OCI-LY3 (cell line): ENCODE results near the gene OVCA2.

Experiments
- H2AFZ ChIP-seq: fragments of 200-600, 300-600 bp; shearing (Covaris generic); 2 replicates; pipeline ENCODE4 v1.6.0; 2014; ENCODE audit warnings: antibody characterized with exemption, low read depth, low read length
- H3K27ac ChIP-seq: fragments of 200-600, 300-600 bp; sonication (generic); 2 replicates; pipeline ENCODE4 v1.5.1; 2014; ENCODE audit warnings: mild to moderate bottlenecking, low read length, moderate library complexity, mixed read lengths
- H3K27me3 ChIP-seq: fragments of 200-600, 300-600 bp; sonication (generic); 2 replicates; pipeline ENCODE4 v1.6.1; 2014; ENCODE audit warnings: low read depth, low read length, mixed read lengths
- H3K36me3 ChIP-seq: fragments of 200-600, 300-600 bp; sonication (generic); replicated peaks from 2 replicates; pipeline ENCODE3; 2014; ENCODE audit warnings: low read depth, low read length, mixed read lengths
- H3K4me1 ChIP-seq: fragments of 300-600, 200-600 bp; sonication (generic); 2 replicates; pipeline ENCODE4 v1.6.1; 2014; ENCODE audit warnings: low read length, mixed read lengths
- H3K4me2 ChIP-seq: fragments of 200-600, 300-600 bp; sonication (generic); 2 replicates; pipeline ENCODE4 v1.6.1; 2014; ENCODE audit warnings: low read length, mixed read lengths
- H3K4me3 ChIP-seq: fragments of 300-600, 200-600 bp; sonication (generic); 2 replicates; pipeline ENCODE4 v1.5.1; 2014; ENCODE audit warnings: antibody characterized with exemption, mild to moderate bottlenecking, low read length, moderate library complexity
- H3K79me2 ChIP-seq: fragments of 300-600, 200-600 bp; shearing (Covaris generic); 2 replicates; pipeline ENCODE4 v1.6.1; 2014; ENCODE audit warnings: mild to moderate bottlenecking, low read length, mixed read lengths
- H3K9ac ChIP-seq: fragments of 300-600, 200-600 bp; shearing (Covaris generic); 2 replicates; pipeline ENCODE4 v1.6.0; 2014; ENCODE audit warnings: mild to moderate bottlenecking, low read length, moderate library complexity
- H3K9me3 ChIP-seq: fragments of 200-600, 300-600 bp; shearing (Covaris generic); 2 replicates; pipeline ENCODE4 v1.6.1; 2014; ENCODE audit warnings: low read length, mixed read lengths; ENCODE audit not compliant: insufficient read depth
- H4K20me1 ChIP-seq: fragments of 200-600, 300-600 bp; sonication (generic); 2 replicates; pipeline ENCODE4 v1.6.1; 2016; ENCODE audit warnings: low read length, mixed read lengths; ENCODE audit not compliant: insufficient read depth
- CTCF ChIP-seq: fragments of 200-600, 300-600 bp; sonication (generic); IDR thresholded peaks from 2 replicates; pipeline ENCODE4 v1.5.1; 2014; ENCODE audit warnings: antibody characterized with exemption, low read length, low read depth
- EZH2phosphoT487 ChIP-seq: fragments of 200-600 bp; shearing (Covaris generic); IDR thresholded peaks from 2 replicates; pipeline ENCODE4 v1.6.1; 2018; ENCODE audit warnings: antibody characterized with exemption, mixed run types, low read depth

OVCA2 gene

GRCh38 chr17:2054512-2055291 is 12.9 kb downstream of the OVCA2 start, which contains the start of gene HIC1:
HIC1 (plus strand) TSS chr17:2055103; CDS start chr17:2056691, 1,588 bp downstream.
- no peak within 1 kb of the TSS for H3K27ac ChIP-seq
- H3K4me3 ChIP-seq = peak within 1 kb of the TSS; percentile 84
- no peaks in the 10 kb centered on the region for H3K9me3 ChIP-seq
- TF ChIP-seq CTCF (peak; percentile 63), EZH2phosphoT487 (no peak)
- H4K20me1 ChIP-seq = no peaks in the 10 kb centered on the region
- H3K27me3 ChIP-seq = no peaks in the 10 kb centered on the region
- H3K79me2 ChIP-seq = no peaks in the 10 kb centered on the region
- H3K36me3 ChIP-seq = no peaks in the 10 kb centered on the region
- no peak within 1 kb of the TSS for H2AFZ ChIP-seq
- peak within 1 kb of the TSS; percentile 77 for H3K4me2 ChIP-seq
- H3K9ac ChIP-seq = peak within 1 kb of the TSS; percentile 22; the same call in 1 of the 2 replicates
- H3K4me1 ChIP-seq = peaks cover 9% of the 10 kb centered on the region; the same call in 1 of the 2 replicates

- peaks cover 9% of the 10 kb centered on the region; the same call in 1 of the 2 replicates for H3K4me1 ChIP-seq
- no peaks in the 10 kb centered on the region for H3K79me2 ChIP-seq
- H3K27ac ChIP-seq = no peak overlapping the region
- H3K36me3 ChIP-seq = no peaks in the 10 kb centered on the region
- H3K9ac ChIP-seq = peak overlapping the region; percentile 22; the same call in 1 of the 2 replicates
- no peaks in the 10 kb centered on the region for H3K9me3 ChIP-seq
- H2AFZ ChIP-seq = no peak overlapping the region
- no peaks in the 10 kb centered on the region for H3K27me3 ChIP-seq
- peak overlapping the region; percentile 84 for H3K4me3 ChIP-seq
- peak overlapping the region; percentile 77 for H3K4me2 ChIP-seq
- H4K20me1 ChIP-seq = no peaks in the 10 kb centered on the region
- TF ChIP-seq EZH2phosphoT487 = no peak
- TF ChIP-seq CTCF = no peak
These were observed 13.7 kb downstream of the OVCA2 start for GRCh38 chr17:2055292-2056205.

- Histone ChIP-seq H4K20me1 (no peaks in the 10 kb centered on the region), H3K36me3 (no peaks in the 10 kb centered on the region), H3K79me2 (no peaks in the 10 kb centered on the region), H3K4me3 (peak overlapping the region; percentile 84), H3K9me3 (no peaks in the 10 kb centered on the region), H3K4me2 (peak overlapping the region; percentile 77), H3K27me3 (no peaks in the 10 kb centered on the region), H2AFZ (no peak overlapping the region), H3K27ac (no peak overlapping the region), H3K9ac (no peak overlapping the region), H3K4me1 (peaks cover 9% of the 10 kb centered on the region; the same call in 1 of the 2 replicates)
- TF ChIP-seq CTCF (no peak), EZH2phosphoT487 (no peak)
These were observed 14.7 kb downstream of the OVCA2 start for GRCh38 chr17:2056206-2057174.
